SK-N-SH treated with all-trans-retinoic acid at 6 μM for 48 hours (cell line): ENCODE data around the gene GRPEL2.
"Not testable (repeated sequence)": the region's sequence is repeated elsewhere in the genome, so short reads cannot be mapped to it uniquely, and the experiment has no call there.

Source experiments
- ATAC-seq: fragments of 200-7000 bp; cut with Tn5 transposase; 3 replicates; pipeline ENCODE4 v1.9.1; 2020; ENCODE audit warnings: mild to moderate bottlenecking, moderate library complexity
- ARNTL ChIP-seq: fragments of 450-650 bp; formaldehyde crosslinking; IDR thresholded peaks from 2 replicates; pipeline ENCODE4 v1.5.0; 2020; ENCODE audit warnings: low read depth, mild to moderate bottlenecking, moderate library complexity, borderline replicate concordance
- BACH2 ChIP-seq: fragments of 250-450 bp; sonication (Bioruptor Pico); IDR thresholded peaks from 2 replicates; pipeline ENCODE4 v1.9.0; 2021; ENCODE audit warnings: mild to moderate bottlenecking, borderline replicate concordance
- CSDC2 ChIP-seq: fragments of 250-450 bp; sonication (Bioruptor Pico); IDR thresholded peaks from 2 replicates; pipeline ENCODE4 v1.5.0; 2020; ENCODE audit warnings: mild to moderate bottlenecking, moderate library complexity
- GLIS3 ChIP-seq: fragments of 250-450 bp; sonication (Bioruptor Pico); IDR thresholded peaks from 2 replicates; pipeline ENCODE4 v1.5.0; 2020; ENCODE audit warnings: mild to moderate bottlenecking, moderate library complexity
- ISL1 ChIP-seq: fragments of 250-450 bp; sonication (Bioruptor Pico); IDR thresholded peaks from 2 replicates; pipeline ENCODE4 v2.1.2; 2022; ENCODE audit warnings: mild to moderate bottlenecking, moderate library complexity
- OSR1 ChIP-seq: fragments of 250-450 bp; sonication (Bioruptor Pico); IDR thresholded peaks from 2 replicates; pipeline ENCODE4 v1.8.0; 2022; ENCODE audit warnings: moderate library complexity, mild to moderate bottlenecking, inconsistent platforms
- PATZ1 ChIP-seq: fragments of 250-450 bp; sonication (Bioruptor Pico); IDR thresholded peaks from 2 replicates; pipeline ENCODE4 v1.8.0; 2020; ENCODE audit warnings: mild to moderate bottlenecking, moderate library complexity, borderline replicate concordance
- PPARA ChIP-seq: fragments of 250-450 bp; sonication (Bioruptor Pico); IDR thresholded peaks from 2 replicates; pipeline ENCODE4 v1.5.0; 2020; ENCODE audit warnings: mild to moderate bottlenecking, borderline replicate concordance
- TCF4 ChIP-seq: fragments of 250-450 bp; sonication (Bioruptor Pico); IDR thresholded peaks from 2 replicates; pipeline ENCODE4 v1.8.0; 2021; ENCODE audit warnings: mild to moderate bottlenecking, moderate library complexity, borderline replicate concordance
- TSHZ2 ChIP-seq: fragments of 250-450 bp; sonication (Bioruptor Pico); IDR thresholded peaks from 2 replicates; pipeline ENCODE4 v1.5.0; 2020; ENCODE audit warnings: mild to moderate bottlenecking, moderate library complexity
- ZC3H10 ChIP-seq: fragments of 250-450 bp; sonication (Bioruptor Pico); IDR thresholded peaks from 2 replicates; pipeline ENCODE4 v1.5.1; 2021; ENCODE audit warnings: mild to moderate bottlenecking, moderate library complexity
- ZFP3 ChIP-seq: fragments of 250-450 bp; sonication (Bioruptor Pico); IDR thresholded peaks from 2 replicates; pipeline ENCODE4 v1.5.0; 2020; ENCODE audit warnings: mild to moderate bottlenecking, moderate library complexity
- ZFP30 ChIP-seq: fragments of 450-650 bp; formaldehyde crosslinking; IDR thresholded peaks from 2 replicates; pipeline ENCODE4 v1.5.0; 2022; ENCODE audit warnings: mild to moderate bottlenecking, moderate library complexity
- ZNF565 ChIP-seq: fragments of 450-650 bp; formaldehyde crosslinking; conservative IDR thresholded peaks from 2 replicates; pipeline ENCODE4 v1.5.0; 2020; ENCODE audit warnings: low read depth, mild to moderate bottlenecking, moderate library complexity
- ZNF70 ChIP-seq: fragments of 450-650 bp; formaldehyde crosslinking; IDR thresholded peaks from 2 replicates; pipeline ENCODE4 v1.5.0; 2020; ENCODE audit warnings: mild to moderate bottlenecking, moderate library complexity
- ZNF8 ChIP-seq: fragments of 450-650 bp; formaldehyde crosslinking; IDR thresholded peaks from 2 replicates; pipeline ENCODE4 v1.5.0; 2020; ENCODE audit warnings: mild to moderate bottlenecking, moderate library complexity
- TF ChIP-seq, protein P1 (sequence below): fragments of 250-450 bp; sonication (Bioruptor Pico); IDR thresholded peaks from 2 replicates; pipeline ENCODE4 v1.5.1; 2021; ENCODE audit warnings: mild to moderate bottlenecking, moderate library complexity
- TF ChIP-seq, protein P2 (sequence below): fragments of 250-450 bp; sonication (Bioruptor Pico); IDR thresholded peaks from 2 replicates; pipeline ENCODE4 v1.8.0; 2021; ENCODE audit warnings: low read depth, mild to moderate bottlenecking, moderate library complexity, borderline replicate concordance

Gene GRPEL2

GRCh38 chr5:149387982-149388381 is 42.7 kb downstream of the GRPEL2 start:
- TF ChIP-seq ZFP30 (CRISPR knock-in tag) = no peak
- TF ChIP-seq OSR1 = no peak
- TF ChIP-seq, all 23 proteins: peak for 0
- ATAC-seq = no peak; the same call in 1 of the 3 replicates

GRCh38 chr5:149388498-149389190 is 43.3 kb downstream of the GRPEL2 start:
- no peak for ATAC-seq
- TF ChIP-seq ZFP30 (CRISPR knock-in tag) = no peak
- TF ChIP-seq, protein P1, sequence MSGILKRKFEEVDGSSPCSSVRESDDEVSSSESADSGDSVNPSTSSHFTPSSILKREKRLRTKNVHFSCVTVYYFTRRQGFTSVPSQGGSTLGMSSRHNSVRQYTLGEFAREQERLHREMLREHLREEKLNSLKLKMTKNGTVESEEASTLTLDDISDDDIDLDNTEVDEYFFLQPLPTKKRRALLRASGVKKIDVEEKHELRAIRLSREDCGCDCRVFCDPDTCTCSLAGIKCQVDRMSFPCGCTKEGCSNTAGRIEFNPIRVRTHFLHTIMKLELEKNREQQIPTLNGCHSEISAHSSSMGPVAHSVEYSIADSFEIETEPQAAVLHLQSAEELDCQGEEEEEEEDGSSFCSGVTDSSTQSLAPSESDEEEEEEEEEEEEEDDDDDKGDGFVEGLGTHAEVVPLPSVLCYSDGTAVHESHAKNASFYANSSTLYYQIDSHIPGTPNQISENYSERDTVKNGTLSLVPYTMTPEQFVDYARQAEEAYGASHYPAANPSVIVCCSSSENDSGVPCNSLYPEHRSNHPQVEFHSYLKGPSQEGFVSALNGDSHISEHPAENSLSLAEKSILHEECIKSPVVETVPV (CRISPR knock-in tag) = no peak
- no peak for TF ChIP-seq ZC3H10 (CRISPR knock-in tag)
- no peak for TF ChIP-seq ZNF8
- no peak for TF ChIP-seq OSR1
- TF ChIP-seq ZFP3 = no peak
- TF ChIP-seq TSHZ2 (CRISPR knock-in tag) = no peak
- no peak for TF ChIP-seq ISL1 (CRISPR knock-in tag)
- no peak for TF ChIP-seq ZNF565

GRCh38 chr5:149389552-149390495 is 44.5 kb downstream of the GRPEL2 start:
- TF ChIP-seq GLIS3 = no peak
- no peak for TF ChIP-seq ARNTL
- no peak for TF ChIP-seq ZC3H10 (CRISPR knock-in tag)
- TF ChIP-seq ZFP3 = no peak
- no peak for TF ChIP-seq PATZ1 (CRISPR knock-in tag)
- TF ChIP-seq PPARA (CRISPR knock-in tag) = no peak
- TF ChIP-seq, protein P2, sequence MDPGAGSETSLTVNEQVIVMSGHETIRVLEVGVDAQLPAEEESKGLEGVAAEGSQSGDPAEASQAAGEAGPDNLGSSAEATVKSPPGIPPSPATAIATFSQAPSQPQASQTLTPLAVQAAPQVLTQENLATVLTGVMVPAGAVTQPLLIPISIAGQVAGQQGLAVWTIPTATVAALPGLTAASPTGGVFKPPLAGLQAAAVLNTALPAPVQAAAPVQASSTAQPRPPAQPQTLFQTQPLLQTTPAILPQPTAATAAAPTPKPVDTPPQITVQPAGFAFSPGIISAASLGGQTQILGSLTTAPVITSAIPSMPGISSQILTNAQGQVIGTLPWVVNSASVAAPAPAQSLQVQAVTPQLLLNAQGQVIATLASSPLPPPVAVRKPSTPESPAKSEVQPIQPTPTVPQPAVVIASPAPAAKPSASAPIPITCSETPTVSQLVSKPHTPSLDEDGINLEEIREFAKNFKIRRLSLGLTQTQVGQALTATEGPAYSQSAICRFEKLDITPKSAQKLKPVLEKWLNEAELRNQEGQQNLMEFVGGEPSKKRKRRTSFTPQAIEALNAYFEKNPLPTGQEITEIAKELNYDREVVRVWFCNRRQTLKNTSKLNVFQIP (CRISPR knock-in tag) = no peak
- no peak for TF ChIP-seq ZNF70 (CRISPR knock-in tag)
- no peak for TF ChIP-seq TSHZ2 (CRISPR knock-in tag)
- TF ChIP-seq ISL1 (CRISPR knock-in tag) = no peak
- no peak for TF ChIP-seq ZNF8
- TF ChIP-seq BACH2 (CRISPR knock-in tag) = no peak
- TF ChIP-seq TCF4 (CRISPR knock-in tag) = no peak
- TF ChIP-seq CSDC2 (CRISPR knock-in tag) = no peak
- ATAC-seq = no peak

DNA sequence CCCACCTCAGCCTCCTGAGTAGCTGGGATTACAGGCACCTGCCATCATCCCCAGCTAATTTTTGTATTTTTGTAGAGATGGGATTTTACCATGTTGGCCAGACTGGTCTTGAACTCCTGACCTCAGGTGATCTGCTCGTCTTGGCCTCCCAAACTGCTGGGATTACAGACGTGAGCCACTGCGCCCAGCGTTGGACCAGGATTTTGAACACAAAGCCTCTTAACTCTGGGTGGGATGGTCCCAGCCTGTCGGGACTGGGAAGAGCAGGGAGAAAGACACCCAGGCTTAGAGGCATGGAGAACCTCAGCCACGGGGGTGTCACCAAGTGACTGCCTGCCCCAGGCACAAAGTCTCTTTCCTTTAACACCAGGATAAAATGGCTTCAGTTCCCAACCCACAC is 45.8 kb downstream of the GRPEL2 start:
- not testable (repeated sequence) for ATAC-seq
